Stimulated activated CD4-positive, alpha-beta T cell treated with anti-CD3 and anti-CD28 coated beads, Interleukin-4, amount 100 ng/mL, for 48 hours (primary cell): ENCODE results near the gene SF1.
A peak's percentile ranks its signal among the peaks of the same experiment; 100 is the strongest.

ENCODE experiments used
- DNase-seq, 2 donors: peaks; one replicate each; pipeline ENCODE4 v3.0.0-alpha.2; 2020; ENCODE audit warnings: low read depth in 2 of 2

Gene SF1

GRCh38 chr11:64801561-64802369 is 23.4 kb upstream of the SF1 start:
- DNase-seq, result no peak

- no peak for DNase-seq
Measured at GRCh38 chr11:64801158-64801464, 22.8 kb upstream of the SF1 start.

DNA sequence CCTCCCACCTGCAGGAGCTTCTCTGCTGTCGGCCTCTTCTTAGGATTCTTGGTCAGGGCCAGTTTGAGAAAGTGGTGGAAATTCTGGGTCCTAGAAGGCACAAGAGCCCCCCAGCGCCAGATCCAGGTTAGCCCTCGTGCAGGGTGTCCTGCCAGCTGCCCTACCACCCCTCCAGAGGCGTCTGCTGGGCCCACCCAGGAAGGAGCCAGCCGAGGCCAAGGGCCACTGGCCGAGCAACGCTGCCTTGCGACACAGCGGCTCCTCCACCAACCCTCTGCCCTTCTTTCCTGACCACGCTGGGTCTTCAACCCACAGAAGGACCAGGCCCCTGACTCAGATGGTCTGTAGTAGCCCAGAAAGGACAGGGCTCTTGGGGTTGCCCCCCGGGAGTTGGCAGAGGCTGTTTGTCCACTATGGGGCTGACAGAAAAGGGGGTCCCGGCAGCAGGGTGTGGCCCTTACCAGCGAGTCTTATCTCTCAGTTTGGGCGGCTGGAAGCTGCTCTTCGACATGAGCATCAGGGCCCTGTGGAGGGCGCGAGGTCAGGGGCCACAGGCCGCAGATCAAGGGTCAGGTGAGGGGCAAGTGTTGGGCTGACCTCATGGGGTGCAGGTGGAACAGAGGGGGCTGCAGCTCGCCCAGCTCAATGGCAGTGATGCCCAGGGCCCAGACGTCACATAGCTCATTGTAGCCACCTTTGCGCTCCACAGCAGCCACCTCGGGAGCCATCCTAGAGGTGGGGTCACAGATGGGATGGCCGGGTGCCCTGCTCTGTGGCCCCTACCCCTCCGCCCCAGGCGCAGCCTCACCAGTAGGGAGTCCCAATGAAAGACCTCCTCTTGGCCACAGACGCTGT is 22.2 kb upstream of the SF1 start:
- no peak for DNase-seq

GRCh38 chr11:64799623-64800302 is 21.4 kb upstream of the SF1 start:
- DNase-seq, result no peak

DNA sequence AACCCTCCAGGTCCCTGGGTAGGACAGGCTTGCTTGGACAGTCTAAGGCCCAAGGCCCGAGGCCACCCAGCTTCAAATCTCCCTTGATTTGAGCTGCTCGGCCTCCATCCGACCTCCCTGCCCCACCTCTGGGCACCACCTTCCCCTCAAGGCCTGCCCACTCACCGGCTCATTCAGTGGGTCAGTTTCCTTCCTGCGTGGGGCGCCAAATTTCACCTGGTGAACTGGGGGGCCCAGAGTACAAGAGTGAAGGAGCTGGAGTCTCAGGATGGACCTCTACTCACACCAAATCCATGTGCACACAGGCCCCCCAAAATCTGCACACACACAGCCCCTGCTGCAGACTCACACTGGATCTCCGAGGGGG is 20.9 kb upstream of the SF1 start:
- no peak for DNase-seq

DNA sequence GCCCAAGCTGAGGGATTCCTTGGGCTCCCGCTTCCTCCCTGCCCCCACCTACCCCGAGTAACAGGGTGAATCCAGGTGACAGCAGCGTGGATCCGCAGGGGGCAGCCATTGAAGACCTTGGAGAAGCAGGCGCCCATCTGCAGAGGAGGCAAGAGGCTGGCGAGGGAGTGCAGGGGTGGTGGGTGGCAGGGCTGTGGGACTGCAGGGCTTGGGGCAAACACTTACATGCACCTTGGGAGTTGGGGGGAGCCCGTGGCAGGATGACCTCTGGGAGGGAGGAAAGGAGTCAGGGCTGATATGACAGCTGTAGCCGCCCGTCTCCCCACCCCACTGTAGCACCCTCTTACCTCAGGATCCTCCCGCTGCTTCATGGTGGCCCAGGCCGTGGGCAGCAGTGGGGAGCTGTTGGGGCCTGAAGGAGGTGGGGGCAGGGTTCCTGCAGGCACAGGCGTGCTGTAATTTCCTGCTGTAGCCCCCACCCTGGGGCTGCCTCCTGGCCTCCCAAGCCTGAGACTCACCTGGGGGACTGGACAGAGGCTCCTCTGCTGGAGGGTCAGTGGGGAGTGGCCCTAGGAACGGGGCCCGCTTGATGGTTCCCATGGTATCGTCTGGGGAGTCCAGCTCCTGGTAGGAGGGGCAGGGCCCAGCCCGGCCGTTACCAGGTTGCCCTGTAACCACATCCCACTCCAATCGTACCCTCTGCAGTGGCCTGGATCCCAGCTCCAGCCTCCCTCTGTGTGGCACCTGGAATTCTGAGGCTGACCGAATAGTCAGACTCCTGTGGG is 18.6 kb upstream of the SF1 start:
- no peak for DNase-seq

DNA sequence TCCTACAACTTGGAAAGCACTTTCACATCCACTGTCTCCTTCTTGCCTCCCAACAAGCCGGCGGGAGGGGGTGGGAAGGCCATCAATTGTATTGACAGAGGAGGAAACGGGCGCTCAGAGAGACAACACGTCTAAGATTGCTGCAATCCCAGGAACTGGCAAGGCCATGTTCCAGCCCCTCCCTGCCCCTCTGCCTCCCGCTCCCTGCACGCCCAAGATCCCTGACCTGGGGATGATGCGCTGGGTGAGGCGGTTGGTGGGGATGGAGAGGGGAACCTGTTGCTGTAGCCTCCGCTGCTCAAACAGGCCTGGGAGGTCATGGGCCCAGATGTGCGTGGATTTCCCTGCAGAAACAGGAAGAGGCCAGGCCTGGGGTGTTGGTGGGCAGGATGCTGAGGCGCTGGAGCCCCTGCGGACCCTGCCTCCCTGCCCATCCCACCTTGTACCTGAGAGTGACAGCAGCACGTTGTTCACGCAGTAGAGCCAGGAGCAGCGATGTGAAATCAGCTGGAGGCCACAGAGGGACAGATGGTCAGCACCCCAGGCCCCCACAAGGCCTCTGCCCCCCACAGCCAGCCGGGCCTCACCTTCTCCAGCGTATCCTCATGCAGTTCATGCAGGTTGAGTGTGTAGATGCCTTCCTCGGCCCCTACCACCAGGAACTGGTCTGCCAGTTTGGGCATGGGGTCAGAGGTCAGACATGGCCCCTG is 17.9 kb upstream of the SF1 start:
- no peak for DNase-seq

DNA sequence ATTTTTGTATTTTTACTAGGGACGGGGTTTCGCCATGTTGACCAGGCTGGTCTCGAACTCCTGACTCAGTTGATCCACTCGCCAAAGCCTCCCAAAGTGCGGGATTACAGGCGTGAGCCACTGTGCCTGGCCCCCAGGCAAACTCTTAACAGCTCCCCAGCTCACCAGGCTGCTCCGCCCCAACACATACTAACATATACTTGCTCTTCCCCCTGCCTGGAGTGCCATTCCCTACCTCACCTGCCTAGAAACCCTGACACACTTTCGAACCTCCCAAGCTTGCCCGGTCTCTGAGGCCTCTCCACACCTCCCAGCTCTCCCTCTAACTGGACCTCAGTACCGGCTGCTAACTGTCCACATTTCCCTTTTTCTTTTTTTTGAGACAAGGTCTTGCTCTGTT is 16.2 kb upstream of the SF1 start:
- no peak for DNase-seq

DNA sequence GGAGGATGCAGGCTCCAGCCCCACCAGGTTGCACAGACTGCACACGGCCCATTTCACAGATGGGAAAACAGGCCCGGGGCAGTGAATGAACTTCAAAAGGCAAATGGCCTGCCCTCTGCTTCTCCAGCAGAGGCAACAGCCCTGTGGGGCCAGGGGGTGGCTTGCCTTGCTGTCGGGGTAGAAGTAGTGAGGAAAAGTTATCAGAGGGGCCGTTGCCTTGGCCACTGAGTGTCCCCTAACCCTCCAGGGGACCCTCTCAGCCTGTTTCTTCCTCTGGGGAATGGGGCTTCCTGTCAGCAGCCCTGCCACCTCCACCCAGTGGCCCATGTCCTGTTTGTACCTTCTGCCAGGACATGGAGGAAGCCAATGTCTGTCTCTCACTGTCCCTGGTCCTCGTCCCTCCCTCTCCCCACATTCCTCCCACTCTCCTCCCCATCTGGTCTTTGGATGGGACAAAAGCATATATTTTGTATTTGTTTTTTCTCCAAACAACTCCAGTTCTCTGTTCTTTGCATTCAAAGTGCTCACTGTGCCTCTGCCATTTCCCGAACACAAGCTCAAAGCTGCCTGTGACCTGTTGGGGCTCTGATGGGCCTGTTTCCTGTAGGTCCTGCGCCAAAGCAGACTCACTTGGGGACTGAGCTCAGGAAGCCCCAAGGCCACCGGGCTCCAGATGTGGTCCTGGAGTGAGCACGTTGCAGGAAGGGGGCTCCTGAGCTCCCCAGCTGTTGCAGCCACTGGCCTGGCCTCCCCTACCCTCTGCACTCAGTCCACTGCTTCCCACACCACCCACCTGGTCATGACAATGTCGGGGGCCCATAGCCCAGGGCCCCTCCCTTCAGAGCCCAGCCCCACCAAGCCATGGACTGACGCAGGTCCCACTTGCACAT is 15.2 kb upstream of the SF1 start:
- DNase-seq, result no peak

- no peak for DNase-seq
Measured at GRCh38 chr11:64792482-64792881, 14.1 kb upstream of the SF1 start.

DNA sequence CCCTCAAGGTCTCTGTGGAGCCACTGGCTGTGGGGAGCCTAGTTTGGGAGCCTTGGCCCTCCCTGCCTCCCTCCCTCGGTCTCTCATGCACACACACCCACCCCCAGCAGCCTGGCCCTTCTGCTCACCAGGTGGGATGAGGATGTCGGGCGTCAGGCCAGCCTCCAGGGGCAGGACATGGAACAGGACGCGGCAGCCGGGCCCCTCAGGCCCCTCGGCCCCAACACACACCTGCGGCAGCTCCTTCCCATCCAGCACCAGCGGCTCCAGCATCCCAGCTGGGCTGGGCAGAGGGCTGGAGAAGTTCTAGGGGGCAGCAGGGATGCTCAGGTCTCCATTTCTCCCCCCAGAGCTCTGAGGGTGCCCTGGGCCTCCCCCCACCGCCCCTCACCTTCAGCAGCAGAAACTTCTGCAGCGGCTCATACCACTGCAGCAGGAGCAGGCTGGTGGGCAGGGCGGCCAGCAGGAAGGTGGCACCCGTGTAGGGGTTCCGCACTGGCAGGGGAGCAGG is 13.5 kb upstream of the SF1 start:
- no peak for DNase-seq

- DNase-seq, result no peak
Measured at GRCh38 chr11:64790205-64791095, 12.1 kb upstream of the SF1 start.

GRCh38 chr11:64789331-64790204 is 11.2 kb upstream of the SF1 start:
- no peak for DNase-seq

- DNase-seq, result no peak
Measured at GRCh38 chr11:64788321-64789215, 10.2 kb upstream of the SF1 start.

DNA sequence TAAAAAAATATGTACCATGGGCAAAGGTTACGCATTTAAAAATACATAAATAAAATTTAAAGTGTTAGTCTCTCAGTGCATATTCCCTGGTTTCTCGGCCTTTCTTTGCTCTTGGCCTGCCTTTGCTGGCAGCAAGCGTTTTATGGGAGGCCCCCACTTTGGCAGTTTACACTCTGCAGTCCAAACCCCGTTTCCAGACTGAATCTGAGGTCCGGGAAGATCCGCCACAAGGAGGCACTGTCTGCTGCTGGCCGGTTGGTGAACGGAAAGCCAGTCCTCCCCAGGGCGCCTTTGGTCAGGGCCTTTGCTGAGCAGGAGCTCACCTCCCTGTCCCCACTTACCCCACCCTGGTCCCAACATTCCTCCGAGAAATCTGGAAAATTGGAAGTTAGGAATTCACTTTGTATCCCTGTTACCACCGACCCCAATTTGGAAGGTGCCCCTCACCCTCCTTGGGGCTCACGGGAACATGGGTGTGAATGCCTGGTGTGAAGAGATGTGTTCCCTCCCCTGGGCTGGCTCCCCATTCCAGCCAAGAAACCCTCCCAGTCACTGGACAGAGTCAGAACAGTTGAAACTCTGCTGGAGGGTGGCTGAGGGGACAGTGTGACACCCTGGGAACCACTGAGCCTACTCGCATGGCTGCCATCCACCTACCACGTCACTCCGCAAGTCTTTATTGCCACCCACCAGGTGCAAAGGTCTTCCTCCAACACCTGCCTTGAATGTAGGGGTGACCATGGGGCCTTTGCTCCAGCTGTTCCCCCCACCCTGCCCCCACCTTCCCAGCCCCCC is 9.4 kb upstream of the SF1 start:
- DNase-seq, result peak; percentile 40 to 55

DNA sequence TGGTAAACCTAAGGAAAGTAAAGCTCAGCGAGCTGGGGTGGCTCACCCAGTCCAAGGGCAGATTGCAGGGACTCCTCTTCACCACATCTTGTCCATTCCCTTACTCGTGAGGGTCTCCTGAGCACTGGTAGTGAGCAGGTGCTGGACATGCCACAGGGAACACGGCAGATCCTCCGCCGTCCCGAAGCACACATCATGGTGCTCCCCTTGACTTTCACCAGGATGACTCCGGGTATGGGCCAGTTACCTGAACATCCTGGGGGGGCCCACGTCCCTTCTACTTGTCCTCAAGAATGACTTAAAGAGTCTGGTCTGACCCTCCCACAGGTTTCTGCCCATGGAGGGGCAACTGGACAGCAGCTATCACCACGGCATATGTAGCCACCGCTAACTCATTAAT is 8.0 kb upstream of the SF1 start:
- DNase-seq, result no peak
